AG20443 (cell line): ENCODE data around the gene APBA3.

ENCODE experiments used
- DNase-seq: peaks from one replicate; pipeline ENCODE4 v3.0.0; 2012; ENCODE audit warnings: low spot score, mixed read lengths

The APBA3 gene

DNA sequence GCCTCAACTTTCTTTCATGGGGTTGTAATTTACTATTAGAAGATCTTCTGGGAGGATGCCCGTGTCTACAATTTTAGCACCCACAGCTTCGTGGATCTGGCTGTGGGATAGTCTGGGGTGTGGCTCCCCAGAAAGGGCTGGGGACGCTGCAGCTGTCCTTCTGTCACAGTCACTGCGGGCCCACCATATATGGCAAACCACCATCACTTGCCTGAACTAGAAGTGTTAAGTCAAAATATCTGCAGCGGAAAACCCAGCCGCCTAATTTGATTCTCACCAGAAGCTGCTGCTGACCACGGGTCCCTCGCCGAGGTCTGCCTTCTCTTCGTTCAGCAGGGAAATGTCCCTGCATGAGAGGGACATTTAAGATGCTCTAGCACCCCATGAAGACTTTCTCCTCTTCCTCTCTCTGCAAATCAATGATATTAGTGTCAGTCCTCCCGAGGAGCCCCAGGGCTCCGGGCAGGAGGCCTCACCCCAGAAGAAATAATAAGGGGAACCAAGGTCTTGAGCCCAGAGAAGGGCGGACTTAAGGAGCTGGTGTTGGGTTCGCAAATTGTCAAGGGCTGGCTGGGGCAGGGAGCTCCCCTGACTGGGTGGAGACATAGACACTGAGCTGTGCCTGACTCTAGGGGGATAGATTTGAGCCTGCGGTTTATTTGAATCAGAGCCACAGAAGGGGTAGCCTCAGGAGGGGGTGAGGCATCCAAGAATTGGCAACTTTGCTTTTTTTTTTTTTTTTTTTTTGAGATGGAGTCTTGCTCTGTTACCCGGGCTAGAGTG is 27.7 kb upstream of the APBA3 start:
- DNase-seq: no peak

DNA sequence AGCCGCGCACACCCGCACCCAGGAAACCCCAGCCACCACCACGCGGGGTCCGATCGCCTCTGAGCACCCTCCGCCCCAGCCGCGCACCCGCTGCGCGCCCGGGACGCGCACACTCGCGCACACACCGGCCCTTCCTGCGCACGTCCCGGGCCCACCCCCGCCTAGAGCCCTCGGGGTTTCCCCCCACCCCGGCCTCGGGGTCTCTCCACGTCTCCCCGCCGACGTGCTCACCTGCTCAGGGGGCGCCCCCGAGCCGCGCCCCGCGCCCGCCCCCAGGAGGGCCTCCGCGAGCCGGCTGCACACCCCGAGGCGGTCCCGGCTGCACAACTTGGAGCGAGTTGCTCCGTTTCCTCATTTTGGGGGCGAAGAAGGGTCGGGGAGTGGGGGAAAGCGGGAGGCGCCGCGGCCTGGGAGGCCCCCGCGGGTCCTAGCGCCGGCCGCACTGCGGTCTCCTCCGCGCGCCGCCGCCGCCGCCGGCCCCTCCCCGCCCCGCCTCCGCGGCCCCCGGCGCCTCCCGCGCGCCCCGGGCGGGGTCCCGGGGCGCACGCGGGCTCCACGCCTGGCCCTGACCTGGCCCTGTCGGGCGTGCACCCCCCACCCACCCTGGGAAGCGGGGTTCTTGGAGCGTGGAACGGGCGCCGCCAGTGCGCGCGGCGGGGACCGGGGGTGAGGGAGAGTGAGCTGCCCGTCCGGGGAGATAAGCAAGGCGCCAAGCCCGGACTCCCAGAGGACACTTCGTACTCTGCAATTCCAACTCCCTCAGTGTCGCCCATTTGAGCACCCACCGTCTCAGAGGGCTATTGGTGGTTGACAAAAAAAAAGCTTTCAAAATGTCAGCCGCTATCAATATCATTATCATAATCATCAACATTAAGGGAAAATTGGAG is 24.7 kb upstream of the APBA3 start, which contains the start of gene MATK:
TSS of gene MATK (minus strand) at position 444 of the 887 bp plus-strand sequence. CDS start 1,246 bp downstream, outside the sequence.
- no peak for DNase-seq

DNA sequence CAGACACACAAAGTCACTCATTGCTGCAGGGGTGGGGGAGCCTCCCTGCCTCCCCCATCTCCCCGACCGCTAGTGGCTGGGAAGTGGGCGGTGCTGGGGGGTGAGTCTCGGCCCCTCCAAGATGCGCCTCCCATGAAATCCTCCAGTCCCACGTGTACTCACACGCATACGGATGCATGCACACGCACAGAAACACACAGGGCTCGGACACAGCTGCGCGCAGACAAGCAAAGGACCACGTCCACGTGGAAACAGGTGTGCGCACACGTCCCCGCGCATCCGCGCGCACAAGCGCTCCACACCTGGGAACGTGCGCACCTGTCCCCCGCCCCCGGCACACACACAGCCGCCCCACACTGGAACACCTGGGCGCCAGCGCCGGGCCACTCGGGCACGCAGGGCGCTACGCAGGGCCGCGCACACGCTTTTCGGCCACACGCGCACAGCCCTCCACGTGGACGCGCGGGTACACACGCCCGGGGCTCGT is 24.0 kb upstream of the APBA3 start:
- no peak for DNase-seq

DNA sequence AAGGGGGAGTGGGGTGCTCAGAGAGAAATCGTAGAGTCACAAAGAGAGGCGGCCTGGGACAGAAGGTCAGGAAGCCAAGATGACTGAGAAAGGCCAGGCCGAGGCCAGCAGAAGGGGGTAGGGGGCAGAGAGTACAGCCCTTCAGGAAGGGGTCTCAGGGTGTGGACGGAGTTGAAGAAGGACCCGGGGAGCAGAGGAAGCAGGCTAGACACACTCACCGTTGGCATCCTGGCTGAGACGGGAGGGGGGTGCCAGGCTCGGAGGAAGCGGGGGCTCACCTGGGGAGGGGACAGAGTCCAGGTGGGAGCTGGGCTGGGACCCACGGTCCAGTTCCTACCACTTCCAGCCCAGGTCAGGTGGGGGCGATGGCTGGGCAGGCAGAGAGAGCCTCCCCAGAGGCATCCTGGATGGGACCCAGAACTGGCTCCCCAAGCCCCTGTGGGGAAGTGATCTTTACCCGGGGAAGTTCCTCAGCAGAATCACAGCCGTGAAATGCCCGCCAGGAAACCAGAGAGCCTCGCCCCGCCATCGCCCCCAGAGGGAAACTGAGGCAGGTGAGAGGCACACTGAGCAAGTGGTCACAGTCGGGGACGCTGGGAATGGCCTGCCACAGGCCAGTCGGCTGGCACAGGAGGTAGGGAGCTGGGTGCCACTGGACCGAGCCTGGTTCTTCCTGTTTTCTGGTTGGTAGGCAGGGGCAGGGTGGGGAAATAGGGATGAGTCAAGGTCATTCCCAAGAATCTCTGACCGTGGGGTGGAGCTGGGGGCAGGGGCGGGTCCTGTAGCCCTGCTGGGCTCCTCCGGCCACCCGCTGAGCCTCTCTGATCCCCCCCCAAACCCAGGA is 23.3 kb upstream of the APBA3 start:
- peak; percentile 48 for DNase-seq

- peak; percentile 35 for DNase-seq
Observed at GRCh38 chr19:3783660-3784584, 22.4 kb upstream of the APBA3 start.

DNA sequence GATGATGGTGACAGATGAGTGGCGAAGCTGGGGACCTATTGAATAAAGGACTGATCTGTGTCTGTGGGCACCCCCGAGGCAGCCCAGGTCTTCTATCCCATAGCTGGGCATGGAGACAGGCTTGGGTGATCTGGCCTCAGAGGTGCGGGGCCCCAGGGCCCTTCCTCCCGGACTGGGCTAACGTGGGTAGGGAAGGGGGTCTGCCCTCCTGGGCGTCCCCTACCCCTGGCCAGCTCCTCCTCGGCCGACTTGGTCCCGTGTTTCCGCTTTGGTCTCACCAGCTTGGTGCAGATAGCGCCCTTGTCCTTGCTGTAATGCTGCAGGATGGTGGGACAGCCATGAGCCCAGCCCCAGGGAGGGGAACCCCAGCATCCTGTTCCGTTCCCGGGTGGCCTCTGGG is 21.4 kb upstream of the APBA3 start:
- DNase-seq: no peak

DNA sequence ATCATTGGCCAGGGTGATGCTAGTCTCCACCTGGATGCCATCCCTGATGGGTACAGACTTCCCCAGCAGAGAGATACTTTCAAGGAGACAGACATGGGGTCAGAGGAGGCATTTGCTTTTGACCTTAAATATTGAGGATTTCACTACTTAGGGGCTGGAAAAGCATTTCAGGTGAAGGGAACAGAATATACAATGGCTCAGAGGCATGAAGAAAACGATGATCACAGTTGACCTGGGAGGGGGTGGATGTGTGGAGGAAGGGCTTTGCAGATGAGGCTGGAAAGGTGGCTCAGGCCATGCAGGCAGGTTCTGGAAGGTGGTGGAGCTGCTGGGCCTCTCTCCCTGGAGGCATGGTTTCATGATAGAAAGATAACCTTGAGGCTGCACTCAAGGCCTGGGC is 20.8 kb upstream of the APBA3 start:
- no peak for DNase-seq

GRCh38 chr19:3781603-3782002 is 20.1 kb upstream of the APBA3 start:
- DNase-seq: no peak

DNA sequence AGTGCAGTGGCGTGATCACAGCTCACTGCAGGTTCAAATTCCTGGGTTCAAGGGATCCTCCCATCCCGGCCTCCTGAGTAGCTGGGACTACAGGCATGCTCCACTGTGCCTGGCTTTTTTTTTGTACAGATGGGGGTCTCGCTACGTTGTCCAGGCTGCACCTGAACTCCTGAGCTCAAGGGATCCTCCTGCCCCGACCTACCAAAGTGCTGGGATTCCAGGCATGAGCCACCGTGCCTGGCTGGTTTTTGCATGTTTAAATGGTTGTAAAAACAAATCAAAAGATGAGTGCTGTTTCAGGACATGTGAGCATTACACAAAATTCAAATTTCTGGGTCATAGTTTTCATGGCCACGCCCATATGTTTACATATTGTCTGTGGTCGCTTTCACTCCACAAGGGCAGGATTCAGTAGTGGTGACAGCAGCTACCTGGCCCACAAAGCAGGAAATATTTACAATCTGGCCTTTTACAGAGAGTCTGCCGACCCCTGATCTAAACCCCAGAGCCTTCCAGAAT is 19.4 kb upstream of the APBA3 start:
- no peak for DNase-seq

- DNase-seq: no peak
Observed at GRCh38 chr19:3778899-3779723, 17.6 kb upstream of the APBA3 start.

DNA sequence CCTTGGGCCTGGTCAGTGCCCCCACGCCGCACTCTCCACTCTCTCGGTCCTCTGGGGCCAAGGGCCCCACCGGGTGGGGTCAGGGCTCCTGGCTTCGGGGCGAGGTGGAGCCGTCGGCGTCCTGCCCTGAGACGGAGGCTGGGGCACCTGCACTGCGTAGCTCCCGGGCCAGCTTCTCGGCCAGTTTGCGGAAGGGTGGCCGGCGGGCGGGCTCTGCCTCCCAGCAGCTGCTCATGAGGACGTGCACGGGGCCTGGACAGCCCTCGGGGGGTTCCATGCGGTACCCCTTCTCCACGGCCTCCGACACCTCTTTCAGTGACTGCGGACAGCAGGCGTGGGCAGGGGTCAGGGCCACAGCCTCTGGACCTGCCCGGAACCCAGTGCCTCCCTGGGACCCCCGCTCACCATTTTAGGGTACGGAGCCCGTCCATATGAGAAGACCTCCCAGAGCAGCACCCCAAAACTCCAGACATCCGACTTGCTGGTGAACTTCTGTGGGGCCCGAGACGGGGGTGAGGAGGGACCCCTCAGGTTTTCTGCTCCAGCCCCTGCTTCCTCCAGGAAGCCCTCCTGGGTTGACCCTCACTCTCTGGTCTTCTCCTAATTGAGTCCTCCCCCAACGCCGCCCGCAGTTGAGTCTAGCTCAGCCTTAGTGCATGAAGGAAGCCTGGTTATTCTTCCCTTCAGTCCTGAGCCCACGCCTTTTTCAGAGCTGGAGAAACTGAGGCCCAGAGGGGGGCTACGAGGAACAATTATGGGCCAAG is 16.8 kb upstream of the APBA3 start:
- DNase-seq: no peak

DNA sequence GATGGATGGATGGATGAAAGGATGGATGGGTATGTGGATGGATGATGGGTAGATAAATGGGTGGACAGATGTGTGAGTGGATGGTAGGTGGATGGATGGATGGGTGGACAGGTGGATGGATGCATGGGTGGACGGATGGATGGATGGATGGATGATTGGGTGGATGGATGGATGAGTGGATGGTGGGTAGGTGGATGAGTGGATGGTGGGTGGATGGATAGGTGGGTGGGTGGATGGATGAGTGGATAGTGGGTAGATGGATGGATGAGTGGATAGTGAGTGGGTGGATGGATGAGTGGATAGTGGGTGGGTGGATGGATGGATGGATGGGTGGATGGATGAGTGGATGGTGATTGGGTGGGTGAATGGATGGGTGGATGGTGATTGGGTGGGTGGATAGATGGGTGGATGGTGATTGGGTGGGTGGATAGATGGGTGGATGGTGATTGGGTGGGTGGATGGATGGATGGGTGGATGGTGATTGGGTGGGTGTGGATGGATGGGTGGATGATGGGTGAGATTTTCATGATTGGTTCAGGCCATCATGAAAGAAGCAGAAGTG is 15.1 kb upstream of the APBA3 start:
- no peak for DNase-seq

- DNase-seq: no peak
Observed at GRCh38 chr19:3775831-3776230, 14.3 kb upstream of the APBA3 start.

GRCh38 chr19:3775374-3775711 is 13.9 kb upstream of the APBA3 start:
- no peak for DNase-seq

DNA sequence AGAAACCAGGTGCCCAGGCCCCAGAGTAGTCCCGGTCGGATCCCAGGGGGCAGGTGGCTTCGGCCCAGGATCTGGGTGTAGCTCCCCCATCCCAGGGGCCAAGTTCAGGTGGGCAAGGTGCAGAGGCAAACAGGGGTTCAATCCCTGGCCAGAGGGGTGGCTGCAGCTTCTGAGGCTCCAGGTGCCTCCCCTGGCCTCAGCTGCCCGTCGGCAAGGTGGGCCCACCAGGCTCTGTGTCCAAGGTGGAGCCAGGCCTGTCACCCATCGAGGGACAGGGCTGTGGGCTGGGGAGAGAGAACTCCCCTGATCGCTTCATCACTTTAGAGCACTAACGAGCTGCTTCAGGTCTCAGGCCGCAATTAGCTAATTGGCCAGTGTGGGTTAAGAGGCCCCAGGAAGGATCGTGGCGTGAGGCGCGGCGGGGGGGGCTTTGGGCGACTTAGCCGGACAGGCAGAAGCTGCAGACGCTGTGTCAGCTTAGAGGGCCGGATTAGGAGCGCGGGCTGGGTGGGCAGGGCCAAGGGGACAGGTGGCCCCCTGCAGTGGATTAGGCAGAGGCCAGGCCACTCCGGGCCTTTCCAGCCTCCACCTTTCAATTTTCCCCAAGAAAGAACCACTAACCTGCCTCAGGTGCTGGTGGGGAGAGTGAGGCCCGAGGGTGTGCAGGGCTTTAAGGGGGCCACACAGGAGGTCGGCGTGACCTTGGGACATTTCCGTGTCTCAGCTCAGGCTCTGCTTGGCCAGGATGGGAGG is 13.3 kb upstream of the APBA3 start:
- DNase-seq: no peak

GRCh38 chr19:3773814-3774515 is 12.5 kb upstream of the APBA3 start:
- no peak for DNase-seq

GRCh38 chr19:3771906-3772455 is 10.5 kb upstream of the APBA3 start, which contains the start of gene RAX2:
Gene RAX2 (minus strand): TSS chr19:3772228. CDS start chr19:3771742, 486 bp downstream.
- no peak for DNase-seq
